Body of pancreas (tissue), 4 donors: ENCODE measurements around the gene LRRC28. TPM values are rescaled to one million over a fixed set of nuclear protein-coding genes. Genes with fewer than 3 reads are reported as not detected.

Source experiments
- ATAC-seq: fragments of 150-250 bp; one replicate; pipeline ENCODE4 v1.9.1; 2016
- DNase-seq, 4 donors: peaks; one replicate each; pipeline ENCODE4 v3.0.0-alpha.2; 2019
- H3K27ac ChIP-seq, 4 donors: fragments of 200-600 bp; sonication (generic); 1 replicate in 3 of 4; 2 replicates in 1 of 4; pipeline versions ENCODE4 v1.5.1 to v1.6.1; 2016 to 2019; ENCODE audit warnings: mild to moderate bottlenecking in 1 of 4, mixed read lengths in 1 of 4, moderate library complexity in 1 of 4
- H3K27me3 ChIP-seq, 2 donors: fragments of 200-600 bp; sonication (generic); one replicate each; pipeline ENCODE4 v1.6.0; 2016; ENCODE audit warnings: mild to moderate bottlenecking in 1 of 2
- H3K36me3 ChIP-seq, 2 donors: fragments of 200-600 bp; sonication (generic); replicated peaks in 1 of 2; 2 replicates each; pipeline ENCODE4 v1.5.1; 2016; ENCODE audit warnings: low read depth in 2 of 2; ENCODE audit not compliant: insufficient read depth in 1 of 2
- H3K4me1 ChIP-seq: fragments of 200-600 bp; sonication (generic); one replicate; pipeline ENCODE4 v1.6.0; 2016
- H3K4me3 ChIP-seq, 2 donors: fragments of 200-600 bp; sonication (generic); 1 replicate in 1 of 2; 2 replicates in 1 of 2; pipeline ENCODE4 v1.5.1; 2016 to 2019
- H3K9me3 ChIP-seq, 3 donors: fragments of 200-600 bp; sonication (generic); 1 replicate in 2 of 3; 2 replicates in 1 of 3; pipeline ENCODE4 v1.5.1; 2016
- CTCF ChIP-seq, 7 experiments: fragments of 450-650 bp in 4 of 7; fragments of 200-600 bp in 3 of 7; sonication (generic) in 3 of 7; IDR thresholded peaks; one replicate each; pipeline ENCODE4 v1.5.1; 2016 to 2019; ENCODE audit warnings: antibody characterized with exemption in 7 of 7
- POLR2A ChIP-seq, 3 donors: fragments of 450-650 bp; IDR thresholded peaks; one replicate each; pipeline ENCODE4 v1.6.1; 2016; ENCODE audit warnings: antibody characterized with exemption in 3 of 3, mild to moderate bottlenecking in 2 of 3
- WGBS, 2 donors: methylation state at CpG; one replicate each; pipeline ENCODE4 v1.1.5; 2017; 5-methylcytosine and 5-hydroxymethylcytosine counted together
- intact Hi-C: fragments of 100-400 bp; cut with DNase I; formaldehyde crosslinking; loops from one replicate; pipeline ENCODE4 v1.15.1; 2023
- total RNA-seq, 2 donors: library from RNA; depleted of rRNA; stranded (reverse); fragments of >200 nt; gene quantifications; one replicate each; pipeline ENCODE4 v1.1.0, GENCODE V29; 2016

The LRRC28 gene
- total RNA-seq, 2 donors from 2014 or later, result 13.0 to 59.3 TPM

GRCh38 chr15:99224372-99225214 is 26.7 kb upstream of the LRRC28 start:
- no peak for ATAC-seq
- 86 to 96% methylated on average over 6 of the region's 6 CpGs for WGBS, 2 donors

GRCh38 chr15:99226802-99227201 is 24.5 kb upstream of the LRRC28 start:
- no peak overlapping the region for H3K4me3 ChIP-seq
- DNase-seq, result no peak
- no peaks in the 10 kb centered on the region for H3K9me3 ChIP-seq
- peaks cover 0 to 2% of the 10 kb centered on the region in 2 donors for H3K36me3 ChIP-seq
- no peaks in the 10 kb centered on the region for H3K27me3 ChIP-seq
- intact Hi-C loops, result no loop called here
- no peak for ATAC-seq
- 47 to 54% methylated on average over 3 of the region's 3 CpGs for WGBS, 2 donors
- TF ChIP-seq CTCF (IDR thresholded peaks at IDR 0.05) (no peak), POLR2A (IDR thresholded peaks at IDR 0.05) (no peak)
- H3K27ac ChIP-seq, result no peak overlapping the region
- peaks cover 6% of the 10 kb centered on the region for H3K4me1 ChIP-seq

More at GRCh38 chr15:99224372-99225214, 26.7 kb upstream of the LRRC28 start:
- intact Hi-C loops, result no loop called here
- peaks cover 0 to 2% of the 10 kb centered on the region in 2 donors for H3K36me3 ChIP-seq
- no peak overlapping the region for H3K4me3 ChIP-seq
- no peaks in the 10 kb centered on the region for H3K9me3 ChIP-seq
- TF ChIP-seq POLR2A (IDR thresholded peaks at IDR 0.05) (no peak), CTCF (IDR thresholded peaks at IDR 0.05) (no peak)
- DNase-seq, result no peak
- no peaks in the 10 kb centered on the region for H3K27me3 ChIP-seq
- H3K27ac ChIP-seq, result no peak overlapping the region
- H3K4me1 ChIP-seq, result peaks cover 5% of the 10 kb centered on the region

- ATAC-seq (no peak), DNase-seq (no peak)
- H3K27me3 ChIP-seq, result no peaks in the 10 kb centered on the region
- peaks cover 0 to 2% of the 10 kb centered on the region in 2 donors for H3K36me3 ChIP-seq
- H3K9me3 ChIP-seq, result no peaks in the 10 kb centered on the region
- intact Hi-C loops, result no loop called here
- H3K27ac ChIP-seq, result no peak overlapping the region
- H3K4me1 ChIP-seq, result peaks cover 6% of the 10 kb centered on the region
- no peak overlapping the region for H3K4me3 ChIP-seq
- WGBS, 2 donors, result 49 to 52% methylated on average over 3 of the region's 3 CpGs
- no peak for TF ChIP-seq POLR2A (IDR thresholded peaks at IDR 0.05)
- TF ChIP-seq CTCF (IDR thresholded peaks at IDR 0.05), result no peak
Observed at GRCh38 chr15:99228120-99228770, 23.0 kb upstream of the LRRC28 start.

GRCh38 chr15:99230867-99231266 is 20.4 kb upstream of the LRRC28 start:
- no peak for ATAC-seq
- intact Hi-C loops, result no loop called here
- no peak for DNase-seq
- Histone ChIP-seq H3K4me3 (no peak overlapping the region), H3K9me3 (no peaks in the 10 kb centered on the region), H3K36me3 (peaks cover 0 to 2% of the 10 kb centered on the region in 2 donors), H3K27ac (no peak overlapping the region), H3K27me3 (no peaks in the 10 kb centered on the region), H3K4me1 (peaks cover 6% of the 10 kb centered on the region)
- WGBS, 2 donors, result 85 to 91% methylated on average over 4 of the region's 4 CpGs
- TF ChIP-seq POLR2A (IDR thresholded peaks at IDR 0.05) (no peak), CTCF (IDR thresholded peaks at IDR 0.05) (no peak)
